ENCODE results near the gene CTNNA1.

DNA sequence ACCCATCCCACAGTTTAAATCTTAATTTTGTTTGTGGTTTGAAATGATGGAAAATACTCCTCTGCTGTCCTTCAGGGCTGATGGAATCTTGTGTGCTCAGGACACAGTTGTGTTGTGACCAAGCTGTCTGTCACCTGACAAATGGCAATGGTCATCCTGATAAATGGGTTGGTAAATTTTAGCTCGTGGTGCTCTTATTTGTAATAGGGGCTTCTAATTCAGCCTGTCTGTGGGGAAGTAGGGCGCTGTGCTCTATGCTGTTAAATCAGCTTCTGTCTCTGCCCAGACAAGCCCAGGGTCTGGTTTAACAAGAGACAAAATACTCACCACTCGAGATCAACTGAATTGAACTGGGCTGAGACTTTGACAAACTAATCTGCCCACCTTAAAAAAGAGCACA lies 117.4 kb downstream of the CTNNA1 start:
- no peak for TF ChIP-seq EZH2 (IDR thresholded peaks at IDR 0.05; ENCODE audit: insufficient read depth, poor library complexity, severe bottlenecking)
- no peak for TF ChIP-seq EZH2phosphoT487 (IDR thresholded peaks at IDR 0.05; ENCODE audit: insufficient read depth, low read depth)
